ENCODE results near the gene CCK. TPM values are rescaled to one million over a fixed set of nuclear protein-coding genes. Genes with fewer than 3 reads are reported as not detected.

The CCK gene
- total RNA-seq, 1 donor from 2014 or later: 0.42 TPM

DNA sequence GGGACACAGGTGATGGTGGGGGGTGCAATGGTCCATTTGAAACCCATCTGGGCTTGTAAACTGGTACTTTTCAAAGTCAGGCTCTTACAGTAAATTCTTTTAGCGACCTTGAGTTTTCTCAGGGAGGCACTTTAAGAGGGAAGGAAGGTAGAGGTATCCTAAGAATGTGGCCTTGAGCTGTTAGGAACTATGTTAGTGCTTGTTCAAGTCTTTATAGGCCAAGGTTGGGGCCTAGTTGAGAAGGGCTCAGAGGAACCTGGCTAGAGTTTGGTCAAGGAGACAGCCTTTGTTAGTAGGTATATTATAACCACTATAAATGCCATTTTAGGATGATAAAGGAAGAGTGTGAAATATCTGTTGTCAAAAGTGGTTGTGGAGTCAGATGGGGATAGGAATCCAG lies 9.2 kb upstream of the CCK start:
- H3K36me3 ChIP-seq (ENCODE audit: control insufficient read depth, insufficient read depth, low read length): no peaks in the 10 kb centered on the region
- DNase-seq (ENCODE audit: low read depth): no peak
- no peak for TF ChIP-seq CTCF (IDR thresholded peaks at IDR 0.05; ENCODE audit: insufficient read depth, low read length, poor library complexity, severe bottlenecking)
- H3K27me3 ChIP-seq (ENCODE audit: control insufficient read depth, insufficient read depth, low read length): peaks cover 3% of the 10 kb centered on the region
- no peak overlapping the region for H3K4me3 ChIP-seq (ENCODE audit: low read depth, low read length)

GRCh38 chr3:42274266-42274665 lies 8.3 kb upstream of the CCK start:
- Histone ChIP-seq H3K4me3 (ENCODE audit: low read depth, low read length) (no peak overlapping the region), H3K36me3 (ENCODE audit: control insufficient read depth, insufficient read depth, low read length) (no peaks in the 10 kb centered on the region), H3K27me3 (ENCODE audit: control insufficient read depth, insufficient read depth, low read length) (peaks cover 3% of the 10 kb centered on the region)
- TF ChIP-seq CTCF (IDR thresholded peaks at IDR 0.05; ENCODE audit: insufficient read depth, low read length, poor library complexity, severe bottlenecking): no peak
- no peak for DNase-seq (ENCODE audit: low read depth)

- no peaks in the 10 kb centered on the region for H3K36me3 ChIP-seq (ENCODE audit: control insufficient read depth, insufficient read depth, low read length)
- peaks cover 3% of the 10 kb centered on the region for H3K27me3 ChIP-seq (ENCODE audit: control insufficient read depth, insufficient read depth, low read length)
- H3K4me3 ChIP-seq (ENCODE audit: low read depth, low read length): no peak overlapping the region
- no peak for TF ChIP-seq CTCF (IDR thresholded peaks at IDR 0.05; ENCODE audit: insufficient read depth, low read length, poor library complexity, severe bottlenecking)
- DNase-seq (ENCODE audit: low read depth): no peak
Observed at GRCh38 chr3:42273361-42273760, 7.4 kb upstream of the CCK start.

DNA sequence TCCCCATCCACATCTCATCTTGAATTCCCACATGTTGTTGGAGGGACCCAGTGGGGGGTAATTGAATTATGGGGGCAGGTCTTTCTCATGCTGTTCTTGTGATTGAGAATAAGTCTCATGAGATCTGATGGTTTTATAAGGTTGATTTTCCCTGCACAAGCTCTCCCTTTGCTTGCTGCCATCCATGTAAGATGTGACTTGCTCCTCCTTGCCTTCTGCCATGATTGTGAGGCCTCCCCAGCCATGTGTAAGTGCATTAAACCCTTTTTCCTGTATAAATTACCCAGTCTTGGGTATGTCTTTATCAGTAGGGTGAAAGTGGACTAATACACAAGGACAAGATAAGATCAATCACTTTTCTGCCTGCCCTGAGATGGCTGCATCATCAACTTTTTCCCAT lies 5.8 kb upstream of the CCK start:
- DNase-seq (ENCODE audit: low read depth): no peak
- TF ChIP-seq CTCF (IDR thresholded peaks at IDR 0.05; ENCODE audit: insufficient read depth, low read length, poor library complexity, severe bottlenecking): no peak
- Histone ChIP-seq H3K36me3 (ENCODE audit: control insufficient read depth, insufficient read depth, low read length) (no peaks in the 10 kb centered on the region), H3K27me3 (ENCODE audit: control insufficient read depth, insufficient read depth, low read length) (peaks cover 6% of the 10 kb centered on the region), H3K4me3 (ENCODE audit: low read depth, low read length) (no peak overlapping the region)

- TF ChIP-seq CTCF (IDR thresholded peaks at IDR 0.05; ENCODE audit: insufficient read depth, low read length, poor library complexity, severe bottlenecking): no peak
- no peak for DNase-seq (ENCODE audit: low read depth)
- H3K27me3 ChIP-seq (ENCODE audit: control insufficient read depth, insufficient read depth, low read length): peaks cover 13% of the 10 kb centered on the region
- H3K36me3 ChIP-seq (ENCODE audit: control insufficient read depth, insufficient read depth, low read length): no peaks in the 10 kb centered on the region
- no peak overlapping the region for H3K4me3 ChIP-seq (ENCODE audit: low read depth, low read length)
Observed at GRCh38 chr3:42270561-42270960, 4.6 kb upstream of the CCK start.

DNA sequence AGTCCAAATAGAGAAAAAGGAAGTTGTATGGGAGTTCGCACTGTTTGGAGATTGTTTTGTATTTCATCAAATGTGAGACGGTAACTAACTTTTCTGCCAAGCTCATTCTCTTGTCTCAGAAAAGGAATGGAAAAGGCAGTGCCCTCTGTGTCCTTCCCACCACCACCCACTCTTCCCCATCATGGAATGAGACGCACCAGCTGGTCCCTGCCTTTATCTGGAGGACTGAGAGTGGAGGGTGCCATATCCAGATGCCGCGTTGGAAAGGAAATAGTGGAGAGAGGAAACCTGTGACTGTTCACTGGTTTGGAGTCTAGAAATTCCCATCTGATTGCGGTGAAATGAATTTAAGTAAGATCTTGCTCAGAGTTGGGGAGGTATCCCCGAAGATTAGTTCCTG lies 3.7 kb upstream of the CCK start:
- Histone ChIP-seq H3K4me3 (ENCODE audit: low read depth, low read length) (no peak overlapping the region), H3K36me3 (ENCODE audit: control insufficient read depth, insufficient read depth, low read length) (no peaks in the 10 kb centered on the region), H3K27me3 (ENCODE audit: control insufficient read depth, insufficient read depth, low read length) (peaks cover 22% of the 10 kb centered on the region)
- no peak for TF ChIP-seq CTCF (IDR thresholded peaks at IDR 0.05; ENCODE audit: insufficient read depth, low read length, poor library complexity, severe bottlenecking)
- DNase-seq (ENCODE audit: low read depth): no peak
